ENCODE results near the gene FRMD4A. TPM values are rescaled to one million over a fixed set of nuclear protein-coding genes. Genes with fewer than 3 reads are reported as not detected.

The FRMD4A gene
- total RNA-seq = 21.7 and 22.0 TPM in 2 replicates

GRCh38 chr10:14330388-14331061, at the start of gene FRMD4A:
FRMD4A (minus strand) TSS chr10:14330924.

